Ascending aorta (tissue), 2 donors: Measurements from ENCODE around the gene ZNF582. TPM values are rescaled to one million over a fixed set of nuclear protein-coding genes. Genes with fewer than 3 reads are reported as not detected.

ENCODE experiments used
- DNase-seq, 2 donors: peaks; one replicate each; pipeline ENCODE4 v3.0.0-alpha.2; 2019; ENCODE audit warnings: low spot score in 2 of 2
- H3K27ac ChIP-seq, 2 donors: fragments of 200-600 bp; sonication (generic); one replicate each; pipeline ENCODE4 v1.5.1; 2016 to 2017; ENCODE audit warnings: mild to moderate bottlenecking in 1 of 2
- H3K27me3 ChIP-seq: fragments of 200-600 bp; sonication (generic); one replicate; pipeline ENCODE4 v1.5.1; 2017
- H3K36me3 ChIP-seq, 2 donors: fragments of 200-600 bp; sonication (generic); one replicate each; pipeline ENCODE4 v1.5.1; 2016
- H3K4me1 ChIP-seq, 2 donors: fragments of 200-600 bp; sonication (generic); one replicate each; pipeline ENCODE4 v1.5.1; 2016 to 2017; ENCODE audit warnings: mild to moderate bottlenecking in 1 of 2
- H3K4me3 ChIP-seq, 2 donors: fragments of 200-600 bp; sonication (generic); one replicate each; pipeline ENCODE4 v1.5.1; 2016 to 2017; ENCODE audit warnings: mild to moderate bottlenecking in 1 of 2
- H3K9me3 ChIP-seq, 2 donors: fragments of 200-600 bp; sonication (generic); one replicate each; pipeline ENCODE4 v1.5.1; 2016
- CTCF ChIP-seq, 3 experiments: fragments of 200-600 bp in 2 of 3; fragments of 450-650 bp in 1 of 3; sonication (generic) in 2 of 3; IDR thresholded peaks; one replicate each; pipeline ENCODE4 v1.5.1; 2016 to 2019; ENCODE audit warnings: antibody characterized with exemption in 3 of 3, mild to moderate bottlenecking in 1 of 3, moderate library complexity in 1 of 3
- intact Hi-C: fragments of 100-400 bp; cut with DNase I; formaldehyde crosslinking; loops from one replicate; pipeline ENCODE4 v1.15.1; 2023
- total RNA-seq: library from RNA; depleted of rRNA; stranded (reverse); fragments of >200 nt; gene quantifications from one replicate; pipeline ENCODE4 v1.1.0, GENCODE V29; 2016

The ZNF582 gene
- total RNA-seq, result 0.43 TPM

GRCh38 chr19:56393119-56394012, at the start of gene ZNF582:
TSS of gene ZNF582 (minus strand) at chr19:56393534. CDS start at chr19:56391752, 1,782 bp downstream.
- TF ChIP-seq CTCF (IDR thresholded peaks at IDR 0.05), result peak; percentile 49 to 80 (median 69)
- Histone ChIP-seq H3K9me3 (peaks cover 0 to 8% of the 10 kb centered on the region in 2 donors), H3K27me3 (no peaks in the 10 kb centered on the region), H3K27ac (peak within 1 kb of the TSS; percentile 91 to 93), H3K4me1 (peaks cover 0 to 3% of the 10 kb centered on the region in 2 donors), H3K36me3 (peaks cover 32 to 40% of the 10 kb centered on the region in 2 donors), H3K4me3 (peak within 1 kb of the TSS; percentile 67 to 85)
- DNase-seq, result peak; percentile 89 to 98
- intact Hi-C loops, result loop anchor here (1.0 to 10.0 kb wide), 7 partner anchors 10 to 1701 kb away; partner anchors contain the start of genes ZFP28, ZNF444, ZNF460 and ZNF471

GRCh38 chr19:56441206-56441792, 48.0 kb upstream of the ZNF582 start:
- Histone ChIP-seq H3K27me3 (no peaks in the 10 kb centered on the region), H3K9me3 (peaks cover 70 to 86% of the 10 kb centered on the region in 2 donors), H3K36me3 (peaks cover 15 to 17% of the 10 kb centered on the region in 2 donors), H3K4me3 (no peak overlapping the region), H3K27ac (no peak overlapping the region), H3K4me1 (no peaks in the 10 kb centered on the region)
- no peak for TF ChIP-seq CTCF (IDR thresholded peaks at IDR 0.05)
- intact Hi-C loops, result no loop called here
- DNase-seq, result no peak

GRCh38 chr19:56423985-56424353, 30.6 kb upstream of the ZNF582 start:
- no peaks in the 10 kb centered on the region for H3K27me3 ChIP-seq
- H3K4me3 ChIP-seq, result no peak overlapping the region
- no peak for DNase-seq
- no peak overlapping the region for H3K27ac ChIP-seq
- H3K9me3 ChIP-seq, result peaks cover 95 to 100% of the 10 kb centered on the region in 2 donors
- no peak for TF ChIP-seq CTCF (IDR thresholded peaks at IDR 0.05)
- H3K4me1 ChIP-seq, result no peaks in the 10 kb centered on the region
- intact Hi-C loops, result no loop called here
- peaks cover 48 to 53% of the 10 kb centered on the region in 2 donors for H3K36me3 ChIP-seq

- no peak overlapping the region for H3K27ac ChIP-seq
- peaks cover 48 to 59% of the 10 kb centered on the region in 2 donors for H3K36me3 ChIP-seq
- no peak for TF ChIP-seq CTCF (IDR thresholded peaks at IDR 0.05)
- intact Hi-C loops, result no loop called here
- H3K4me1 ChIP-seq, result no peaks in the 10 kb centered on the region
- DNase-seq, result no peak
- H3K9me3 ChIP-seq, result peaks cover 95 to 100% of the 10 kb centered on the region in 2 donors
- H3K27me3 ChIP-seq, result no peaks in the 10 kb centered on the region
- H3K4me3 ChIP-seq, result no peak overlapping the region
These were observed 30.1 kb upstream of the ZNF582 start for GRCh38 chr19:56423276-56423984.

GRCh38 chr19:56405062-56405461, 11.7 kb upstream of the ZNF582 start:
- DNase-seq, result no peak
- peaks cover 0 to 10% of the 10 kb centered on the region in 2 donors for H3K4me1 ChIP-seq
- no peak for TF ChIP-seq CTCF (IDR thresholded peaks at IDR 0.05)
- no peak overlapping the region for H3K27ac ChIP-seq
- peak overlapping the region in 1 of 2 donors; percentile 91 for H3K4me3 ChIP-seq
- H3K9me3 ChIP-seq, result peaks cover 36 to 56% of the 10 kb centered on the region in 2 donors
- H3K36me3 ChIP-seq, result peaks cover 34 to 38% of the 10 kb centered on the region in 2 donors
- no peaks in the 10 kb centered on the region for H3K27me3 ChIP-seq
- intact Hi-C loops, result loop anchor here (2.0 to 10.0 kb wide), 6 partner anchors 90 to 1750 kb away; partner anchors contain the start of genes ZFP28, ZNF329, ZNF470 and ZNF71
